Measurements from ENCODE around the gene BBS9. TPM values are rescaled to one million over a fixed set of nuclear protein-coding genes. Genes with fewer than 3 reads are reported as not detected.
"Not testable (repeated sequence)": the region's sequence is repeated elsewhere in the genome, so short reads cannot be mapped to it uniquely, and the experiment has no call there.

The BBS9 gene
- polyA plus RNA-seq, 10 donors: 13.5 to 26.9 (median 16.7) TPM

DNA sequence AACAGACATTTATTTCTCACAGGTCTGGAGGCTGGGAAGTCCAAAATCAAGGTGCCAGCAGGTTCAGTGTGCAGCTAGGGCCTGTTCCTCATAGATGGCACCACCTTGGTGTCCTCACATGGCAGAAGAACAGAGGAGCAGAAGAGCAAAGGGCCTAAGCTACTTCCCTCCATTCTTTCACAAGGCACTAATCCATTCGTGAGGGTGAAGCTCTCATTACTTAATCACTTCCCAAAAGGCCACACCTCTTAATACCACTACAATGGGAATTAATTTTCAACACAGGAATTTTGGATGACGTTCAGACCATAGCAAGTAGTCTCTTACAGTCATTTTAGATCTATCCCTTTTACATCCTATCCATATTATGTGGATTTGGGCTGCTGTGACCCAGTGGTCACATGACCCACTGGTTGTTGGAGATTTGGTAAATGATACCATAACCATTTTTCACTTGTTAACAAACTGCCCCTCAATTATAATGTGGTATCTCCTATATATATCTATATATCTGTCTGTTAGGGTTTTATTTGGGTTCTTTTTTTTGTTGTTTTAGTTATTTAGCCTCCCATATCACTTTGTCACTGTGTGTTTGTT lies 63.4 kb downstream of the BBS9 start:
- no peak for DNase-seq

DNA sequence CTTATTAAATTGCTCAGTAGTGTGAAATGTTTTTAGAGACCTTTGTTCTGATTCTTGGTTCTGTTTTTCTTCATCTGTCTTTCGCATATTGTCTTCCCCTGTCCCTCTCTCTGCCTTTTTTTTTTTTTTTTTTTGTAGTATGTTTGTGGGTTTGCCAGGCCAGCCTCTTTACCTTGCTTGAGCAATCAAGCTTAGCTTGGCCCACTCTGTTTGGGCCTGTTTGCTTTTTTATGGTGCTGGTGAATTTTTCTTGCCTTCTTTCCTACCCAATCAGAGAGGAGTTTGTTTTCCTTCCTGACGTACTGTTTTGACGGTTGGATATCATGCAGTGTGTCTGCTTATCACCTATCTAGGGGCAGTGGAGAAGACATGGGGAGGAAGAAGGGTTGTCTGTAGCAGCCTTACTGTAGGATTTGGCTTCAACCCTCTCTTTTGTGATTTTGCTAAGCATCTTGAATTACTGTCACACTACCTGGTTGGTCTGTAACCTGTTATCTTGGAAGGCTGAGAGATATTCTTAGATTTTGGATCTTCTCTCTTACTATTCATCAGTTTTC lies 64.0 kb downstream of the BBS9 start:
- no peak for DNase-seq

DNA sequence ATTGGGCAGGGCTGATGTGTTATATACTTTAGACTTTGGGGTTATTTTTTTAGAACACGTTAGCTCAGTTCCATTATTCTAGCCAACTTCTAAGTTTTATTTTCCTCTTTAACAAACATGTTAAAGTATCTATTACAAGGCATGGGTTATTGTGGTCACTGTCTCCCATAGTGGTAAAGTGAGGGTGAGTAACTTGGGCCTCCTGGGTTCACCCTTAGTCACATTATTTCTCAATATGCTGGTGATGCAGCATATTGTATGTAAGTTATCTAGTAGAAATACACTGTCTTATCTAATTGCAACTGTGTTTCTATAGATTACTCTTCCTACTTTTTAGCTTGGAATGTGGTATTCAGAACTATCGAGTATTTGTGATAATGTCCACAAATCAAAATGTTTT lies 65.9 kb downstream of the BBS9 start:
- peak in 1 of 3 donors; percentile 46 for DNase-seq

DNA sequence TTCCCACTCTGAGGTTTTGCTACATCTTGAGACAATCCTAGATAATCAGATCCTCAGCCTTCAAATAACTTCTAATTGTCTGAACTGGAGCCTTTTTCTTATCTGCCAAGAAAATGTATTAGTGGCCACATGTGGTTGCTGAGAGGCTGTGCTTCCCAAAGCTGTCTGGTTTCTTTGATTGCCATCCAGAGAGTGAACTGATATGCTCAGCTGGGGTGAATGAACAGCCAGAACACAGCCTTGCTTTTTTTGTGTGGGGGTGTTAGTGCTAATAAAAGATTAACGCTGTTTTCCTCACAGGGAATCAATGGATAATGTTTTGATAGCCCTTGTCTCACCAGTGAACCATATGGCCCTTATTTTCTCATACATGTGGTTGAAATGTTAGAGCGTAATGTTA lies 66.9 kb downstream of the BBS9 start:
- peak; percentile 14 to 46 (median 27) for DNase-seq

DNA sequence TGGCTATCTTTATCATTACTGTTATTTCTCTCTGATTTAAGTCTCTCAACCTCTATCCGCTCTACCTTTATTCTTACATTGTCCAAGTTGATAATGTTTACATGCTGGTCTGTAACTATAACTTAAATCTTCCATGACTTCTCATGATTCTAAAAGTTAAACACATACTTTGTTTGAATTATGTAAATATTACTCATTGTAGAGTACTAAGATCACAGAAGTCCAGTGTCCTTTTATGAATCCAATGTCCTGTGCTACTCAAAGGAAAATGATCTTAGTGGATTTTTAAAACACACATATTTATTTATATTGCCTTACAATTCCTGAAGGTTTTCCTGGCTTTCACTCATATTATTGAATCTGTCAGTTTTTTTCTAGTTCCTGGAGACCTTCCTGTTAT lies 70.9 kb downstream of the BBS9 start:
- DNase-seq: no peak

DNA sequence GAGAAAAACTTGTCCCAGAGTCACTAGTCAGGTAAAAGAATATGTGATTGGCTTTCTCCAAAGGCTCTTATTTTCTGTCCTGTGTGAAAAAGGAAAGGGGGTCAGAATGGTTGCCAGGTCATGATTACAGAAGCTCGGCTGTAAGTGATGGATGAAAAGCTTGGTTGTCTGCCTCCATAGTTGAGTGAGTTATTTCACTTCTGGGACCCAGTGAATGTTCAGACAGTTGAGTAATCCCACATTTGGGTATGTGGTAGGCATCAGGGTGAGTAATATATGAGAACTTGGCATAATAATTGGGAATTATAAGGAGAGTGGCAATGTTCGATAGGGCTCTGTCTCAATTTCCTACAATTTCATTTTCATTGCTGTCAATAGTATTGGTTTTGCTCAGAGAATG lies 72.5 kb downstream of the BBS9 start:
- no peak for DNase-seq

DNA sequence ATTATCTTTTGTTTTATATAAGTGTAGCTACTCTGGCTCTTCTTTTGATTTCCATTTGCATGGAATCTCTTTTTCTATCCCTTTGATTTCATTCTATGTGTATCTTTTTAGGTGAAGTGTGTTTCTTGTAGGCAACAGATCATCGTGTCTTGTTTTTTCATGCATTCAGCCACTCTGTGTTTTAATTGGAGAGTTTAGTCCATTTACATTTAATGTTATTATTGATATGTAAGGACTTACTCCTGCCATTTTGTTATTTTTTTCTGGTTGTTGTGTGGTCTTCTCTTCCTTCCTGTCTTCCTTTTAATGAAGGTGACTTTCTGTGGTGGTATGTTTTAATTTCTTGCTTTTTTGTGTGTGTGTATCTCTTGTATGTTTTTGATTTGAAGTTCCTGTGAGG lies 81.6 kb downstream of the BBS9 start:
- DNase-seq: no peak

DNA sequence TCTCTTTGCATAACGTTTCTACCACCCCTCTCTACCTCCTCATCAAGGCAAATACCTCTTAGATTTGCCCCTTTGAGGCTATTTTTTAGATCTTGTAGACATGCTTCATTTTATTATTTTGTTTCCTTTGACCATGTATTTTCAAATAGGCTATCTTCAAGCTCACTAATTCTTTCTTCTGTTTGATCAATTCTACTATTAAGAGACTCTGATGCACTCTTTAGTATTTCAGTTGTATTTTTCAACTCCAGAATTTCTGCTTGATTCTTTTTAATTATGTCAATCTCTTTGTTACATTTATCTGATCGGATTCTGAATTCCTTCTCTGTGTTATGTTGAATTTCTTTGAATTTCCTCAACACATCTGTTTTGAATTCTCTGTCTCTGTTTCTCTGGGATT lies 82.8 kb downstream of the BBS9 start:
- no peak for DNase-seq

DNA sequence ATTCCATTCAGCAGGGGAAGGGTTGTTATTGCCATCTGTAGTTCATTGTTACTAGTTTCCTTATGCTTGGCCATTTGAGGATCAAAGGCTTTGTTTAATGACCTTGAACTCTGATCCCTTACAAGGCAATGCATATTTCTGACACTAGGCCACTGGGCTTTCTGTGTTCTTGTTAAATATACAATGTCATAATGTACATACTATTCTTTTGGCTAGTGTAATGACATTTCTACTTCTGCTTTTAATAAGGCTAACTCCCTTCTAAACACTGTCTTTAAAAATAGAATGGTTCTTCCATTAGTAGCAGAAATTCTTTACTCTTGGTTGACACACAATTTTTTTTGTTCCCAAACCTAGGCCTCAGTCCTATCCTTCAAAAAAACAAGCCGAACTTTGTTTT lies 86.6 kb downstream of the BBS9 start:
- DNase-seq: no peak

DNA sequence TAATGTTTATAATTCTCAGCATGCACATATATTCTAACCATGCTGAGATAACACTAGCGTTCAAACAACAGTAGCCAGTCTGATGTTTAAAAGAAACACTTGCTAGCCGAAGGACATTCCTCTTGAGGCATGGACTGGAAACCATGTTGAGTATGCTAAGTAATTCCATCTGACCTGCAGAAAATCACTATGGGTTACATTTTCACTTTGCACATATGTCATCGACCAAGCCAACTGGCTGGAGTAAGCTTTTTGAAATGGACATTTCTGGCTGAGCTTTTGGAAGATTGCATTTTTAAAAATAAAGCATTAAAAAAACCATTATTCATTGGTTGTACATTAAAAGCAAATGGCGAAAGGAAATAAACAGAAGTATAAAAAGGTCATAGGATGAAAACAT lies 88.2 kb downstream of the BBS9 start:
- peak; percentile 8 to 37 (median 15) for DNase-seq

DNA sequence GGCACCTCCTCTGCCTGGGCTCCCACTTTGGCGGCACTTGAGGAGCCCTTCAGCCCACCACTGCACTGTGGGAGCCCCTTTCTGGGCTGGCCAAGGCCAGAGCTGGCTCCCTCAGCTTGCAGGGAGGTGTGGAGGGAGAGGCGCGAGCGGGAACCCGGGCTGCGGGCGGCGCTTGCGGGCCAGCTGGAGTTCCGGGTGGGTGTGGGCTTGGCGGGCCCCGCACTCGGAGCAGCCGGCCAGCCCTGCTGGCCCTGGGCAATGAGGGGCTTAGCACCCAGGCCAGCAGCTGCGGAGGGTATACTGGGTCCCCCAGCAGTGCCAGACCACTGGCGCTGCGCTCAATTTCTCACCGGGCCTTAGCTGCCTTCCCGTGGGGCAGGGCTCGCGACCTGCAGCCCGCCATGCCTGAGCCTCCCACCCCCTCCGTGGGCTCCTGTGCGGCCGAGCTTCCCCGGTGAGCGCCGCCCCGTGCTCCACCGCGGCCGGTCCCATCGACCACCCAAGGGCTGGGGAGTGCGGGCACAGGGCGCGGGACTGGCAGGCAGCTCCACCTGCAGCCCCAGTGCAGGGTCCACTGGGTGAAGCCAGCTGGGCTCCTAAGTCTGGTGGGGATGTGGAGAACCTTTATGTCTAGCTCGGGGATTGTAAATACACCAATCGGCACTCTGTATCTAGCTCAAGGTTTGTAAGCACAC lies 89.6 kb downstream of the BBS9 start:
- DNase-seq: not testable (repeated sequence)

DNA sequence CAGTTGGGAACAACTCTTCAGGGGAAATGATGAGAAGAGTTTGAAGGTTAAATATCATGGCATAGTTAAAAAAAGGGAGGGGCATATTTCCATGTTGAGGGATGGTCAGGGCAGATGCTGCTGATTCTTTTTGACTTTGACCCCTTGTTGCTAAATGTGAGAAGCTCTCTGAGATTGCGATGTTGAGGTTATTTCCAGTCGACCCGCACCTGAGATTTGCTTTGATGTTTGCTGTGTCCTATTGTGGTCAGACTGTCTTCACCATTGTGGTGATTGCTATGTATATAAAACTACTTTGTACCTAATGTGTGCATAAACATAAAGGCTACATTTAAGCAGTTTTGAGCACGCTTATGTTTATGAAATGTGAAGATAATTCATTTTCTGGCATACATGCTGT lies 90.9 kb downstream of the BBS9 start:
- DNase-seq: no peak

DNA sequence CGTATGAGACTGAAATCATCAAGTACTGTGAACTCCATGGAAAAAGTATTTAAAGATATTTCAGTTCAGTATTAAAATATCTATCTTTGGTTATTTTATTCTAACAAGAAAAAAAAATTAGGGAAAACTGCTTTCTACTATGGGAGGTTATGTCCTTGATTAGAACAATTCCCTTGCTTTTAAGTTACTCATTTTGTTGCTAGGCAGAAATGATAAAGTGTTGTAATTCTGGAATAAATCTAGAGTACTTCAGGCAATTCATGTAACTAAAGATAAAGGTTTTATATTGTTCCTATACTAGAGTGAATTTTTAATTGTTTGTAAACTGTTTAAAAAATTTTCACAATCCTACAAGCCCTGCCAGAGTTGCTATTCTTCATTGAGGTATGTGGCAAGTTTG lies 92.0 kb downstream of the BBS9 start:
- no peak for DNase-seq

DNA sequence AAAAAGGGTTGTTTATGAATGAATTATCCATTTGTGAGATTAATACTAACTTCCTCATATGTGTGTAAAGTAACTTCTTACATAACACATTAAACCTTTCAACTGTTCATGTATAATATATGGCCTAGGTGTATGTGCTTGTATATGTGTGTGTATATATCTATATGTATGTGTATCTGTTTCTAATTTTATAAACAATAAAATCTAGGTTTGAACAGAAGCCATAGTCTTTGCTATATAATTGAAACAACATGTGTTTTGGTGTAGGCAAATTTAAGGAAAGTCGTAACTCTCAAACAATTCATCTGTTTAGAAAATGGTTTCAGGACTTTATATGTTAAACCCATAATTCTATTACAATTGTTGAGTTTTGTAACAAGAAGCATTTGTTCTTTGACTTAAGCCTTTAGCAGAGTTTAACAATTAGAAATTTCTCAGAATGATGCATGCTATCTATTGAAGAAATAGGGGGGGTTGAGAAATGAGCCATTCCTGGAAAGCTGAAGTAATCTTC lies 103.3 kb downstream of the BBS9 start:
- DNase-seq: peak in 1 of 3 donors; percentile 52

DNA sequence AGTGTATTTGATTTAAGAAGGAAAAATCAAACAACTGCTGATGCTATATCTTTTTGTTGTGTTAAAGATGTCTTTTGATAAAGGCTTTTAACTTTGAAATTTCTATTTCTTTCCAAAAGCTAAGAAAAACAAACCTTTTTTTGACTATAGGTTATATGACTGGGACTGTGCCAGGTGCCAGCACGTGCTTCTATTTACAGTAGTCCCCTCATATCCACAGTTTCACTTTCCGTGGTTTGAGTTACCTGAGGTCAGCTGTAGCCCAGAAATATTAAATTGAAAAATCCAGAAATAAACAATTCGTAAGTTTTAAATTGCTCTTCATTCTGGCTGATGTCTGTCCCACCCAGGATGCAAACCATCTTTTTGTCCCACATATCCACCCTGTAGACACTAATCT lies 104.3 kb downstream of the BBS9 start:
- DNase-seq: no peak

DNA sequence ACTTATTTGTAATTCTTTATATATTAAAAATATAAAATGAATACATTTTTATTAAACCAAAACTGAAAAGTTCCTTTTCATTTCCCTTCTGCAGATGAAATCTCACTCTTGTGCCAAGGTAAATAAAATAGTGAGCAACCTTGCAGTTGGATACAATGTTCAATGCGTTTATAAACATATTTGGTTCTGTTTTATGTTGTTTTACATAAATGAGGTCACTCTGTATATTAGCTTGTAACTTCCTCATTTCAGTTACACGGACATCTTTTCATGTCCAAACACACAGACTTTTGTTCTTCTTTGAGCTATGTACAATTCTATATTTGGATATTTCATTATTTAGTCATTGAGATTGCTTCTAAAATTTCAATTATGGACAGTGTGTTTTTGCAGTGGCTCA lies 107.7 kb downstream of the BBS9 start:
- DNase-seq: no peak

DNA sequence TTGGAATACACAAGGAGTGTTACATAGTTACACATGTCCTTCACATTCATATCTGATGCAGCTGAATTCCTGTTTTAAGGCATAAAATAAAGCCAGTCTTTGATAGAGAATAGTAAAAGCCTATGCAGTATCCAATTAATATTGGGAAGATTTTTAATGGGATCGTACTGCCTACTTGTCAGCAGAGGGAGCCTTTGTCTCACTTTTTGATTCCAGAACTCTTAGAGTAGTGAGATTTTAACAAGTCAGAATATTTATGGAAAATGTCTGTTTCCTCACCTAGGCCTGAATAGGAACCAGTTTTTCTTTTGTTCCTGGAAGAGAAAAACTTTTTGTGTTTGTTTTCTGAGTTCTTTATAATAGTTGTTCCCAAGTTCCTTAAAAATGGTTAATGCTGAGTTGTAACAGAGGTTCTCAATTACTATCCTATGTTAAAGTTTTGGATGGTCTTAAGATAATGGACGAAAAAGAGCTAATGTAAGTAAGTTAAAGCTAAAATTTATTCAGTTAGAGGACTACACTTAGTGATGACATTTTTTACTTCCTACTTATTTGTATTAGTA lies 114.0 kb downstream of the BBS9 start:
- peak; percentile 45 to 76 (median 66) for DNase-seq

DNA sequence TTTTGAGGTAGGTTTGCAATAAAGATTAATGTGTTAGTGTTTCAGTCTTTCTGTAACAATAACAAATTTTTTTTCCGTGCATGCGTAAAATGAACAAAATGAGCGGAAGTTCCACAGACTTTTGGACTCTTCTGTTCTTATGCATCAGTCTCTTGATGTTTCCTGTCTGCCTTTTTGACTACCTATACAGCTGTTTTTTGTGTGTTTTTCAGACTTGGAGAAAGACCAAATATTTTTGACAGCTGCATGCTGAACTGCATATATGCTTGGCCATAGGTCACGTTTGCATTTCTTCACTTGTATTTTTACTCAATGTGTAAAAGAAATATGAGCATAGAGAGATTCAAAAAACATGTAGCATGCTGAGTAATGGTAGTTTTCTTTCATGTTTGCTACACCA lies 119.3 kb downstream of the BBS9 start:
- DNase-seq: peak; percentile 28 to 75 (median 42)

DNA sequence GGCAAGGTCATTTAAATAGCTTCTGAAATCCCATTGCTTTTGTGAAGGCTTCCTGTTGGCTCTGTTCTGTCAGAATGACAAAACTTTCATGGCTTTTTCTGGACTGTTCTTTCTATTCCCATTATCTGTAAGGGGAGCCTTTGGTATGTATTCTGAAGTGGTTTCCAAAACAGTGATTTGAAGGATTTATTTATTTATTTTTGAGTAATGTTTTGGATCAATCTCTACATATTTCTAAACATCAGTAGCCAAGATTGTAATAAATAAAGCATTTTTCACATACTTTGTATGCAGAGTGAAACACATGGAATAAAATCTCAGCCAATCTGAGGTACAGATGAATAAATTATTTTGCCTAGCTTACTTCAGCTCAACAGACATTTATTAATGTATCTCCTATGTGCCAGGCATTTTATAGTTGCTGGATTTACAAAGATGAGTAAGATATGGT lies 121.1 kb downstream of the BBS9 start:
- peak; percentile 75 to 84 (median 76) for DNase-seq

DNA sequence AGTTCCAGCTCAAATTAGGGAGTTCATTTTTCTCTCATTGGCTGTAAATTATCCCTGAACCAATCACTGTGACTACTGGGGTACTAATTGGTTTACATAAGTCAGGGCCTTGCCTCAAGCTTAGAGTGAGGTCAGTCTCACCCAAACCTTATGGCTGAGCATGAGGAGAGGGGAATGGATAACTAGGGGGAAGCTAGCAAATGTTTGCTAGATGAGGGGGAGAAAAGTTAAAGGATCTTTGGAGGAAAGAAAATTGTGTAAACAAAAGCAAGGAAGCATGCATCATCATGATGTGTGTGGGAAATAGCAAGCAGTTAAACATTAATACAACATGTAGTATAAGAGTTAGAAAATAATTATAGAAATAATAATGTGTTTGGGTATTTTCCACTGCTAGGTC lies 121.9 kb downstream of the BBS9 start:
- DNase-seq: no peak

DNA sequence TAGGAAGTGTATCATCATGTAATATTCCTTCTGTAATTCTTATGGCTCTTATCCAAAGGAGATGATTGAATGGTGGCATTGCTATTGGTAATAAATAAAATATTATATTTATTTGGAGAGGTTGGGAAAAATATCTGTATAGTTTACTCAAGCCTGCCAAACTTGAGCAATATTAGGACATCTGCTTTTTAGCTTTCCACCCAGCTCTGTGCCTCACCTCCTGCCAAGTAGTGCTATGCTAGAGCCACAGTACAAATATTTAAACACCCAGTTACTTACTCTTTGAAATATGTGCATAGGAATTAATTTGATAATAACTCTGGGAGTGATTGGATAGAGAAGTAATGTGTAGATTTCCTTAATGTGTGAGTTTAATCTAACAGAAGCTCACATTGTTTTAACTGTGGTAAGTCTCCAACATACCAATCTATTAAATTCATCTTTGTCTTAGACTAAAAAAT lies 129.2 kb downstream of the BBS9 start:
- peak in 2 of 3 donors; percentile 41 to 60 for DNase-seq

DNA sequence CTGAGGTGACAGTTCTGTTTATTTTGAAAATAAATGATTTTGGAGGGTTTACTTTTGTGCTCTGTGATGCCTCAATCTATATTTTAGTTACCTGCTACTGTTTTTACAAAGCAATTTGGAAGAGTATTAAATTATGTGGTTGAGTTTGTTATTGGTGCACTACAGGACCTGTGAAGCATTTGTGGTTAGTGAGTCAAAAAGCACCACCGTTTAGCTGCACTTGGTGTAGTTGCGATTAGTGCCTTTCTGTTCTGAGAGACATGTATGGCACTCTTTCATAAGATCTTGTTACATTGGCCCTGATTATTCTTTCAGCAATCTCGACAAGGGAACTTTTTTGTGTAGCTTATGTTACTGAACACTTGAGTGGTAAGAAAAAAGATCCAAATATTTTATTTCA lies 132.2 kb downstream of the BBS9 start:
- DNase-seq: no peak

DNA sequence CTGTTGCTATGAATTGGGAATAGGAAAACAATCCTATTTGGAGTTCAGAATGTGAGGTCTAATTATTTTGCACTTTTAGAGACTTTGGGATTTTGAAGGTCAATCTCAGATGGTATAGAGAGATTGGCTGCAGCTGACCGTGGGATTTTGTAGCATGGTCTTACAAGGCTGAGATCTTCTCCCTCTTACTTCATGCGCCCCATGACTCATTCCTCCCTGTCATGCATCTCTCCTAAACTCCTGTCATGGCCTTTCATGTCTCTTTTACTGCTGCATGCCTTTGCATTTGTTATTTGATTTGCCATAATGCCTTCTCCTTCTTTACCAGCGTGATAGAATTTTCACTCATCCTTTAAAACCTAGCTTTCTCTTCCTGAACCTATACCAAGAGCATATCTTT lies 133.1 kb downstream of the BBS9 start:
- DNase-seq: no peak

Data from muscle of back (tissue), 11 donors.